Measurements from ENCODE around the gene HIGD1B.
"Not testable (repeated sequence)": the region's sequence is repeated elsewhere in the genome, so short reads cannot be mapped to it uniquely, and the experiment has no call there.

Gene HIGD1B

DNA sequence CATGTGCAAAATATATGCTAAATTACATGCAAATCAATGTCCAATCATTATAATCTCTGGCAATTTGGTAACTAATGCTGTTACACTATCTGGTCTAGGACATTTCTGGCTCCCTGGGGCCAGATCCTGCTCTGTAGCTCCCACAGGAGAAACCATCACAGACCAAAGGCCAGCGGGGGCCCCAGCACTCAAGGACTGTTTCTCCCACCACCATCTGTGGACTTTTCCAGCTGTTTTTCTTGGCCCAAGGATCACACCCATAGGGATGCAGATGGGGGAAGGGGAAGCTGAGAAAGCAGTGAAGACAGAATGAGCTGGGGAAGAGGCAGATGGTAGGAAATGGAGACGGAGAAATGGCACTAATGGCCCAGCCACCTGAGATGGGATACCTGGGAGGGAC, at the start of gene HIGD1B:
Gene HIGD1B (plus strand): TSS at position 298 of the 400 bp plus-strand sequence. CDS start 270 bp downstream, outside the sequence.
- no peak for ATAC-seq

- no peak for ATAC-seq
Observed at GRCh38 chr17:44798356-44798755, 49.3 kb upstream of the HIGD1B start.

GRCh38 chr17:44801880-44802279, 45.8 kb upstream of the HIGD1B start:
- no peak for ATAC-seq

GRCh38 chr17:44804302-44805089, 43.2 kb upstream of the HIGD1B start:
- no peak for ATAC-seq

GRCh38 chr17:44807093-44807816, 40.4 kb upstream of the HIGD1B start:
- no peak for ATAC-seq

DNA sequence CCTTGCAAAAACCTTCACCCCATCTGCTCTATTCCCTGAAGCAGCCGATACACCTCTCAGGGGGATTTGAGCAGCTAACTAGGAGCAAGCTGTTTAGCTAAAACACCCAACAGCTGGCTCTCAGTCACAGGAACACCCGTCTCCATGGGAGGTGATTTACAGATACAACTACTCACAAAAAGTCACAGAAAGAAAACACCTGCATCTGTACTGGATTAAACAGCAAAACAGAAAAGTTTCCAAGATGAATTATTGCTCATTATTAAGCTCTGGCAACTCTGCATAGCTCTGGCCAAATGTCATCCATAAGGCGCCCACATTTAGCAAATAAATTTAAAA, 39.9 kb upstream of the HIGD1B start:
- ATAC-seq: no peak

DNA sequence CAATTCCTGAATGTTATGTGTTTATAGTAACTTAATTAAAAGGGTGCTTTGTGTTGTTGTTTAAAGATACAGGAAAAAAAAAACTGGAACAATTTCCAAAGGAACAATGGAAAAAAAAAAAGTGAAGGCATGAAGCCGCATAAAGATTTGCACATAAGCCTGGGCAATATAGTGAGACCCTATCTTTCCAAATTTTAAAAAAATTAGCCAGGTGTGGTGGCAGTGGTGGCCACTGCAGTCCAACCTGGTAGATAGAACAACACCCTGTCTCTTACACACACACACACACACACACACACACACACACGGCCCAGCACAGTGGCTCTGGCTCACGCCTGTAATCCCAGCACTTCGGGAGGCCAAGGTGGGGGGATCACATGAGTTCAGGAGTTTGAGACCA, 39.5 kb upstream of the HIGD1B start:
- ATAC-seq: no peak

GRCh38 chr17:44808656-44809388, 38.9 kb upstream of the HIGD1B start:
- ATAC-seq: not testable (repeated sequence)

- no peak for ATAC-seq
Observed at GRCh38 chr17:44812263-44812662, 35.4 kb upstream of the HIGD1B start.

DNA sequence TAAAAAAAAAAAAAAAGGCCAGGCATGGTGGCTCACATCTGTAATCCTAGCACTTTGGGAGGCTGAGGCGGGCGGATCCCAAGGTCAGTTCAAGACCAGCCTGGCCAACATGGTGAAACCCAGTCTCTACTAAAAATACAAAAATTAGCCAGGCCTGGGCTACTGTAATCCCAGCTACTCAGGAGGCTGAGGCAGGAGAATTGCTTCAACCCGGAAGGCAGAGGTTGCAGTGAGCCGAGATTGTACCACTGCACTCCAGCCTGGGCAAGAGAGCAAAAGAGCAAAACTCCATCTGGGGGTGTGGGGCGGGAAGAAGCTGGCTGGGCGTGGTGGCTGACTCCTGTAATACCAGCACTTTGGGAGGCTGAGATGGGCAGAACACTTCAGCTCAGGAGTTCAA, 29.2 kb upstream of the HIGD1B start:
- not testable (repeated sequence) for ATAC-seq

DNA sequence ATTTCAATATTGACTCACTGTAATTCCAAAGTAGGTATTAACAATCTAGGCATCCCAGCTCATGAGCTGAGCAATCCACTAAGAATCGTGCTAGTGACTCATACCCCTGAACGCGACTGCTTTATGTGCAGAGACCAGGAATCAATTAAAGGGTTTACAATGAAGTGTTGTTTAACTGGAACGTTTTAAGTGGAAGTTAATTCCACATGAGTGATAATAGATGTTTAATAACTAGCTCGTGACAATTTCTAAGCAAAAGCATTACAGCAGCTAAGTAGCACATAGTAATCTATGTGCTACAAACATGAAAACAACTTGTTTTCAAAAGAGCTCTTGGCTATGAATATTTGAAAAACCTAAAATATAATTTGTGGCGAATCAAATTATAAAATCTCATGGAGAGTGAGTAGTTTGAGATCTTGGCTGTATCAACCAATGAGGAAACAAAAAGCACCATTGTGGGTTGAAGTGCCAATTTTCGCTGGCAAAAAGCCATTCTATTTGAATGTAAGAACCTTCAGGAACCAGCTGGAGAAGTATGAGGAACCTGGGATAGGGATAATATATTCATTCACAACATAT, 27.0 kb upstream of the HIGD1B start:
- no peak for ATAC-seq

GRCh38 chr17:44825236-44825635, 22.4 kb upstream of the HIGD1B start:
- ATAC-seq: not testable (repeated sequence)

DNA sequence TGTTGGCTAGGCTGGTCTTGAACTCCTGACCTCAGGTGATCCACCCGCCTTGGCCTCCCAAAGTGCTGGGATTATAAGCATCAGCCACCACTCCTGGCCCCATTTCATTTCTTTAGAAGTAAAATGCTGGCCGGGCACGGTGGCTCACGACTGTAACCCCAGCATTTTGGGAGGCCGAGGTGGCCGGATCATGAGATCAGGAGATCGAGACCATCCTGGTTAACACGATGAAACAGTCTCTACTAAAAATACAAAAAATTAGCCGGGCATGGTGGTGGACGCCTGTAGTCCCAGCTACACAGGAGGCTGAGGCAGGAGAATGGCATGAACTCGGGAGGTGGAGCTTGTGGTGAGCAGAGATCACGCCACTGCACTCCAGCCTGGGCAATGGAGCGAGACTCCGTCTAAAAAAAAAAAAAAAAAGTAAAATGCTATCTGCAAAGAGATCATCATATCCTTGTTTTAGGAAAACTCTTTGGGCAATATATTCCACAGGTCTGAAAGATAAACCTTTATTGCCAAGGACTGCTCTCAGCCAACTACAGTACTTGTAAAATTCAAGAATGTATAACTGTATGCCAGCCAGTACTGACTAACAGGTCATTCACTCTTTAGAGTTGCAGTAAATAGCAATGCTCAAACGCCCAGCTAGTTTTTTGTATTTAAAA, 21.4 kb upstream of the HIGD1B start:
- no peak for ATAC-seq

DNA sequence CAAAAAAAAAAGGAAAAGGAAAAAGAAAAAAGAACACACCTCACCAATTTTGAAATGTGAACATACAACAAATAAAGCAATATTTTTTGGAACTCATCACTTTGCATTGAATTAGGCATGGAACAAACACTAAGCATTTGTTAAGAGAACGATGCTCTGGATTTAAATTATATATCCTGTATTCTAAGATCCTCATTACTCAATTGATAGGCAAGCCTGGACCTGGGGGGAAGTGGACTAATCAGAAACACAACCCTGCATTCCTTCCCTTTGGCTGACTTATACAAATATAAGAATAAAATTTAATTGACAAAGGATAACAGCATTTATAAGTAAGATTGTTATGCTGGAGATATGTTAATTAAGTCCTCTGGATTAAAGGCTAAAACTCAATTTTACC, 19.8 kb upstream of the HIGD1B start:
- ATAC-seq: no peak

- ATAC-seq: no peak
Observed at GRCh38 chr17:44828919-44829522, 18.7 kb upstream of the HIGD1B start.

DNA sequence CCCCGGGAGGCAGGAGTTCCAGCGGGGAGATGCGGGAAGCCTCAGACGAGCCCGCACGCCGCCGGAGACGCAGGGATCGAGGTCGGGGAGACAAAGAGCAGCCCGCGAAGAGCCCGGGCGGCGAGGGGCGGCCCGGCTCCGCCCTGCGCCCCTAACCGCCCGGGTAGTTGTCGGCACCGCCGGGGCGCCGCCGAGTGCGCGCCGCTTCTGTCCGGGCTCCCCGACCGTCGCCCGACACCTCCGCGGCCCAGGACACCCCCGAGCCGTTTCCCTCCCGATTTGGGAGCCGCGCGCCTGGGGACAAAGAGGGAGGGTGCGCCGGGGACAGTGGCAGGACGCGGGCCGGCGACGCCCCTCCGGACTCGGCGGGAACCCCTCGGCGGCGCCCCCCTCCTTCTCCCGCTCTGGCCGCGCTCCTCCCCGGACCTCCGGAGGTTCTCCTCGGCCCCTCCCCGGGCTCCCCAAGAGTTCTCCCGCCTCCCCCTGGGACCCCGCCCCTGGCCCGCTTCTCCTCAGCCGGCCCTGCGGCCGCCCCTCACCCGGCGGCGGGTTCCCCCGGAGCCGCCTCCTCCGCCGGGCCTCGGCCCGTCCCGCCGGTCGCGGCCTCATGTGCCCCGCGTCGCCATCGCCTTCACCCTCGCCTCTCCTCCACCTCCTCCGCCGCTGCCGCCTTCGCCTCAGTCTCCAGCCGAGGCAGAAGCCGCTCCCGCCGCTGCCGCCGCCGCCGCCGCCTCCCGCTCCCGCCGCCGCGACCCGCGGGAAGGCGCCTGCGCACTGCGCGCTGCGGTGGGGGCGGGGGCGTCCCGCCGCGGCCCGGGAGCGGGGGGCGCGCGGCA, 17.9 kb upstream of the HIGD1B start, which contains the start of gene GJC1:
Gene GJC1 (minus strand): TSS at position 765 of the 836 bp plus-strand sequence. CDS start 24,470 bp downstream, outside the sequence.
- ATAC-seq: peak; percentile 46 to 51

DNA sequence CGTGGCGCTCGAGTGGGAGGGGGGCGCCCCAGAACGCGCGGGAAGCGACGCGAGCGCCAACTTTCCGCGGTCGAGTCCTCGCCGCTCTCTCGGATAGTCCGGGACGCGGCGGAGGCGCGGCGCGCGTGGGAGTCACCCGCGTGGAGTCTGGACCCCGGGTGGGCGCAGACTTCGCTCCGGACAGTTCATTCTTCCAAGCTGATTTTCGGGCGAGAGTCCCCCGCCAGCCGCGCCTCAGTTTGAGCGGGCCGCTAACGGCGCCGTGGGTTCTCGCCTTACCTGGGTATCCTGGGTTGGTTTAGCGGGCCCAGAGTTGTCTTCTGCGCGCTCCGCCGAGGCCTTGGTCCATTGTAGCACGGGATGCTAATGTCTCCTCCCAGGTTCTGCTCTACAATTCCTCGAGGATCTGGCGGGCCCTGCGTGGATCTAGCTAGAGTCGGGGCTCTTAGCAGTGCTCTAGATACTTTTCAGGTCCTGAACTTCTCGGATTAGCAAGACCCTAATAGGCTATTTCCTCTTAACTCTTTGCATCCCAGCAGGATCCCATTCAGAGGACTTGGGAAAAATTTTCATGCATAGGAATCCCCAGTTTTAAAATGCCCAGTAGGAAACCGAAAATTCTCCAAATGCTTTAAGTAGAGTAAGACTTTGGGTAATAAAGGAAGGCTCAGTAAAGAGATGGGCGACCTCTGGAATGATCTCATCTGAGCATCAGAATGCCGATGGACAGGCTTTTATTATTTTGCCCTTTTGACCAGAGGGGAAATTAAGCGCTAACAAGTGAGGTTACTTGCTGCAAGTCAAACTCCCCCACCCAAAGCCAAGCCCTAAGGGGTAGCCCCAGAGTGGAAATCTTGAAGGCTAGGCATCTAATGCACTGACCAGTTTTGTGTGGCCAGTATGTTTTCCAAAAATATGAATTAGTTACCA, 17.1 kb upstream of the HIGD1B start:
- peak in 1 of 2 donors; percentile 37 for ATAC-seq

DNA sequence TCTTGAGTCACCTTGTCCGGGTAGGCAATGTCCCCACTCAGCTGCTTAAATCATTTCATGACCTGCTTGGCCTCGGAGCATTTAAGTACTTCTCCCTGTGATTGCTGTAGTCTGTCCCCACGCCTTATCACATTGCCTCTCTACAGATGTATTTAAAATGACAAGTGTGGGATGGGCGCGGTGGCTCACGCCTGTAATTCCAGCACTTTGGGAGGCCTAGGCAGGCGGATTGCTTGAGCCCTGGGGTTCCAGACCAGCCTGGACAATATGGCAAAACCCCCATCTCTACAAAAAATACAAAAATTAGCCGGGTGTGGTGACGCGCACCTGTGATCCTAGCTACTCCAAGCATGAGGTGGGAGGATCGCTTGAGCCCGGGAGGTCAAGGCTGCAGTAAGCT, 16.3 kb upstream of the HIGD1B start:
- ATAC-seq: no peak

GRCh38 chr17:44832805-44833204, 14.9 kb upstream of the HIGD1B start:
- no peak for ATAC-seq

GRCh38 chr17:44837196-44837595, 10.5 kb upstream of the HIGD1B start:
- no peak for ATAC-seq

Data from activated CD4-positive, CD25-positive, alpha-beta regulatory T cell treated with anti-CD3 and anti-CD28 coated beads, Interleukin-2, amount 50 U/mL, for 24 hours (primary cell).